Neural cell (in vitro differentiated cells): Measurements from ENCODE around the gene VAV2. TPM values are rescaled to one million over a fixed set of nuclear protein-coding genes. Genes with fewer than 3 reads are reported as not detected.

ENCODE experiments used
- H2AFZ ChIP-seq: fragments of 200-600, 300-800 bp; sonication (generic), shearing (Covaris generic); 2 replicates; pipeline ENCODE4 v1.6.0; 2014; ENCODE audit warnings: low read depth, mild to moderate bottlenecking, antibody characterized with exemption, low read length, moderate library complexity
- H3F3A ChIP-seq: fragments of 200-600 bp; shearing (Covaris generic); 2 replicates; pipeline ENCODE4 v1.6.1; 2016; ENCODE audit warnings: mild to moderate bottlenecking, moderate library complexity, mixed read lengths, antibody characterized with exemption, low read length; ENCODE audit not compliant: insufficient read depth, poor library complexity, severe bottlenecking
- H3K27ac ChIP-seq: fragments of 200-600, 300-800 bp; sonication (generic), shearing (Covaris generic); 2 replicates; pipeline ENCODE4 v1.5.1; 2014; ENCODE audit warnings: mild to moderate bottlenecking, low read length, moderate library complexity
- H3K27me3 ChIP-seq: fragments of 300-800, 200-600 bp; sonication (generic), shearing (Covaris generic); 2 replicates; pipeline ENCODE4 v1.6.0; 2014; ENCODE audit warnings: mild to moderate bottlenecking, low read depth, low read length, moderate library complexity; ENCODE audit not compliant: insufficient read depth
- H3K36me3 ChIP-seq: fragments of 300-800, 200-600 bp; sonication (generic), shearing (Covaris generic); 2 replicates; pipeline ENCODE4 v1.5.1; 2014; ENCODE audit warnings: mild to moderate bottlenecking, antibody characterized with exemption, low read length, moderate library complexity; ENCODE audit not compliant: insufficient read depth
- H3K4me2 ChIP-seq: fragments of 300-800, 200-600 bp; sonication (generic), shearing (Covaris generic); 2 replicates; pipeline ENCODE4 v1.6.0; 2014; ENCODE audit warnings: mild to moderate bottlenecking, low read length
- H3K4me3 ChIP-seq: fragments of 300-800, 200-600 bp; sonication (generic), shearing (Covaris generic); 2 replicates; pipeline ENCODE4 v1.5.1; 2014; ENCODE audit warnings: mild to moderate bottlenecking, low read length, moderate library complexity
- H3K79me2 ChIP-seq: fragments of 200-600 bp; shearing (Covaris generic); replicated peaks from 2 replicates; pipeline ENCODE4 v1.6.0; 2014; ENCODE audit warnings: mild to moderate bottlenecking, low read length, moderate library complexity; ENCODE audit not compliant: insufficient read depth
- H3K9ac ChIP-seq: fragments of 300-800, 200-600 bp; sonication (generic), shearing (Covaris generic); 2 replicates; pipeline ENCODE4 v1.6.1; 2016; ENCODE audit warnings: mild to moderate bottlenecking, low read length, mixed read lengths
- H3K9me2 ChIP-seq: fragments of 200-600 bp; shearing (Covaris generic); 2 replicates; pipeline ENCODE4 v1.6.1; 2016; ENCODE audit warnings: mild to moderate bottlenecking, low read length, mixed read lengths; ENCODE audit not compliant: insufficient read depth
- H3K9me3 ChIP-seq: fragments of 200-600, 300-800 bp; sonication (generic), shearing (Covaris generic); 2 replicates; pipeline ENCODE4 v1.6.1; 2016; ENCODE audit warnings: mild to moderate bottlenecking, mixed run types, low read length, moderate library complexity, mixed read lengths
- H4K20me1 ChIP-seq: fragments of 200-600 bp; shearing (Covaris generic); 2 replicates; pipeline ENCODE4 v1.6.1; 2016; ENCODE audit warnings: mild to moderate bottlenecking, mixed run types; ENCODE audit not compliant: insufficient read depth
- EP300 ChIP-seq: fragments of 450-650 bp; conservative IDR thresholded peaks from 2 replicates; pipeline ENCODE4 v1.6.1; 2014; ENCODE audit warnings: antibody characterized with exemption, mild to moderate bottlenecking, moderate library complexity; ENCODE audit not compliant: poor library complexity, severe bottlenecking
- EZH2 ChIP-seq: fragments of 200-600, 300-800 bp; shearing (Covaris generic), sonication (generic); IDR thresholded peaks from 2 replicates; pipeline ENCODE4 v1.6.1; 2014; ENCODE audit warnings: antibody characterized with exemption, low read length, borderline replicate concordance, mild to moderate bottlenecking; ENCODE audit not compliant: insufficient read depth, poor library complexity, severe bottlenecking
- MXI1 ChIP-seq: fragments of 450-650 bp; conservative IDR thresholded peaks from 2 replicates; pipeline ENCODE4 v1.6.1; 2014; ENCODE audit warnings: antibody characterized with exemption, mild to moderate bottlenecking; ENCODE audit not compliant: poor library complexity, severe bottlenecking
- POLR2AphosphoS5 ChIP-seq: IDR thresholded peaks from 2 replicates; pipeline ENCODE4 v1.6.1; 2012
- RAD21 ChIP-seq: fragments of 450-650 bp; conservative IDR thresholded peaks from 2 replicates; pipeline ENCODE4 v1.6.1; 2014; ENCODE audit warnings: antibody characterized with exemption, mild to moderate bottlenecking, moderate library complexity
- SMC3 ChIP-seq: fragments of 450-650 bp; conservative IDR thresholded peaks from 2 replicates; pipeline ENCODE4 v1.6.1; 2014; ENCODE audit warnings: antibody characterized with exemption, mild to moderate bottlenecking, moderate library complexity; ENCODE audit not compliant: poor library complexity
- TAF1 ChIP-seq: IDR thresholded peaks from 2 replicates; pipeline ENCODE4 v1.6.1; 2012; ENCODE audit warnings: low read depth
- polyA plus RNA-seq: library from polyadenylated mRNA; depleted of rRNA; stranded (reverse); fragments of >200 nt; gene quantifications from 2 replicates; pipeline ENCODE4 v1.2.3, GENCODE V29; 2014
- TF ChIP-seq, protein P1 (sequence below): fragments of 450-650 bp; IDR thresholded peaks from 2 replicates; pipeline ENCODE4 v1.5.1; 2014; ENCODE audit warnings: antibody characterized with exemption, mild to moderate bottlenecking, moderate library complexity; ENCODE audit not compliant: poor library complexity, severe bottlenecking
- TF ChIP-seq, protein P2 (sequence below): IDR thresholded peaks from 2 replicates; pipeline ENCODE4 v1.6.1; 2012; ENCODE audit warnings: borderline replicate concordance

The VAV2 gene
- polyA plus RNA-seq, 1 donor from 2014 or later = 35.2 TPM

- peaks cover 4% of the 10 kb centered on the region for H3K9me3 ChIP-seq
- no peaks in the 10 kb centered on the region for H3K9me2 ChIP-seq
- no peak for TF ChIP-seq MXI1
- TF ChIP-seq SMC3 = no peak
- no peak for TF ChIP-seq POLR2AphosphoS5
- no peak for TF ChIP-seq RAD21
- TF ChIP-seq, protein P1, sequence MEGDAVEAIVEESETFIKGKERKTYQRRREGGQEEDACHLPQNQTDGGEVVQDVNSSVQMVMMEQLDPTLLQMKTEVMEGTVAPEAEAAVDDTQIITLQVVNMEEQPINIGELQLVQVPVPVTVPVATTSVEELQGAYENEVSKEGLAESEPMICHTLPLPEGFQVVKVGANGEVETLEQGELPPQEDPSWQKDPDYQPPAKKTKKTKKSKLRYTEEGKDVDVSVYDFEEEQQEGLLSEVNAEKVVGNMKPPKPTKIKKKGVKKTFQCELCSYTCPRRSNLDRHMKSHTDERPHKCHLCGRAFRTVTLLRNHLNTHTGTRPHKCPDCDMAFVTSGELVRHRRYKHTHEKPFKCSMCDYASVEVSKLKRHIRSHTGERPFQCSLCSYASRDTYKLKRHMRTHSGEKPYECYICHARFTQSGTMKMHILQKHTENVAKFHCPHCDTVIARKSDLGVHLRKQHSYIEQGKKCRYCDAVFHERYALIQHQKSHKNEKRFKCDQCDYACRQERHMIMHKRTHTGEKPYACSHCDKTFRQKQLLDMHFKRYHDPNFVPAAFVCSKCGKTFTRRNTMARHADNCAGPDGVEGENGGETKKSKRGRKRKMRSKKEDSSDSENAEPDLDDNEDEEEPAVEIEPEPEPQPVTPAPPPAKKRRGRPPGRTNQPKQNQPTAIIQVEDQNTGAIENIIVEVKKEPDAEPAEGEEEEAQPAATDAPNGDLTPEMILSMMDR = no peak
- no peak for TF ChIP-seq TAF1
- peaks cover 34% of the 10 kb centered on the region for H3K79me2 ChIP-seq
- H3K27ac ChIP-seq = no peak overlapping the region
- no peaks in the 10 kb centered on the region for H3K27me3 ChIP-seq
- no peaks in the 10 kb centered on the region for H3K36me3 ChIP-seq
- H3K4me2 ChIP-seq = no peak overlapping the region
- H3K4me3 ChIP-seq = no peak overlapping the region
- no peak overlapping the region for H3K9ac ChIP-seq
- no peak overlapping the region for H2AFZ ChIP-seq
- H4K20me1 ChIP-seq = no peaks in the 10 kb centered on the region
- no peaks in the 10 kb centered on the region for H3F3A ChIP-seq
Observed at GRCh38 chr9:133960568-133961129, 31.5 kb downstream of the VAV2 start.

DNA sequence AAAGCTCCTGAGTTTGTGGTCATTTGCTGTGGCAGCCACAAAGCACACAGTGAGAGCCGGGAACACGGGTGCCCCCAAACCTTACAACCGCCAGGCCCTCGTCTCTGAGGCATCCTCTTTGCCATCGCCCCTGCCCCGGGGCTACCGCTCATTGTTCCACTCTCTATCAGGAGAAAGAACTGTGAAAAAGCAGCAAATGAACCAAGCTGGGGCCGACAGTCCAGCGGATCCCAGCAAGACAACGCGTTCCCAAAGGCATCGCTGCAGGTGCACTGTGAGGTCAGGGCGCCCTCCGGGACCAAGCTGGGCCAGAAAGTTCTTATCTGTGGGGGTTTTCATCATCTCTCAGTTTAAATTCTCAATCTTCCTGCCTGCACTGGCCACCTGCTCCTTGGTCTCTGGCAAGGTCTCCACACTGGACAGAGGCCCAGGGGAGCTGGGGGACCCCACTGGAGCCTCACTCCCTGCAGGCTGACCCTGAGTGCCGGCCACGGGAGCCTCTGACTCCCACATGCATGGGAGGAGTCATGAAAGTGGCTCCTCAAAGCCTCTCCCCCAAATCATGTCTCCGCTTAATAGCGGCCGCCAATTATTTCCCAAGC lies 32.1 kb downstream of the VAV2 start:
- no peak overlapping the region for H3K27ac ChIP-seq
- no peaks in the 10 kb centered on the region for H3K27me3 ChIP-seq
- no peak overlapping the region for H3K4me2 ChIP-seq
- H4K20me1 ChIP-seq = no peaks in the 10 kb centered on the region
- peaks cover 4% of the 10 kb centered on the region for H3K9me3 ChIP-seq
- TF ChIP-seq SMC3 = no peak
- no peak for TF ChIP-seq RAD21
- TF ChIP-seq POLR2AphosphoS5 = no peak
- TF ChIP-seq, protein P1 = no peak
- TF ChIP-seq, protein P2, sequence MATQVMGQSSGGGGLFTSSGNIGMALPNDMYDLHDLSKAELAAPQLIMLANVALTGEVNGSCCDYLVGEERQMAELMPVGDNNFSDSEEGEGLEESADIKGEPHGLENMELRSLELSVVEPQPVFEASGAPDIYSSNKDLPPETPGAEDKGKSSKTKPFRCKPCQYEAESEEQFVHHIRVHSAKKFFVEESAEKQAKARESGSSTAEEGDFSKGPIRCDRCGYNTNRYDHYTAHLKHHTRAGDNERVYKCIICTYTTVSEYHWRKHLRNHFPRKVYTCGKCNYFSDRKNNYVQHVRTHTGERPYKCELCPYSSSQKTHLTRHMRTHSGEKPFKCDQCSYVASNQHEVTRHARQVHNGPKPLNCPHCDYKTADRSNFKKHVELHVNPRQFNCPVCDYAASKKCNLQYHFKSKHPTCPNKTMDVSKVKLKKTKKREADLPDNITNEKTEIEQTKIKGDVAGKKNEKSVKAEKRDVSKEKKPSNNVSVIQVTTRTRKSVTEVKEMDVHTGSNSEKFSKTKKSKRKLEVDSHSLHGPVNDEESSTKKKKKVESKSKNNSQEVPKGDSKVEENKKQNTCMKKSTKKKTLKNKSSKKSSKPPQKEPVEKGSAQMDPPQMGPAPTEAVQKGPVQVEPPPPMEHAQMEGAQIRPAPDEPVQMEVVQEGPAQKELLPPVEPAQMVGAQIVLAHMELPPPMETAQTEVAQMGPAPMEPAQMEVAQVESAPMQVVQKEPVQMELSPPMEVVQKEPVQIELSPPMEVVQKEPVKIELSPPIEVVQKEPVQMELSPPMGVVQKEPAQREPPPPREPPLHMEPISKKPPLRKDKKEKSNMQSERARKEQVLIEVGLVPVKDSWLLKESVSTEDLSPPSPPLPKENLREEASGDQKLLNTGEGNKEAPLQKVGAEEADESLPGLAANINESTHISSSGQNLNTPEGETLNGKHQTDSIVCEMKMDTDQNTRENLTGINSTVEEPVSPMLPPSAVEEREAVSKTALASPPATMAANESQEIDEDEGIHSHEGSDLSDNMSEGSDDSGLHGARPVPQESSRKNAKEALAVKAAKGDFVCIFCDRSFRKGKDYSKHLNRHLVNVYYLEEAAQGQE = no peak
- TF ChIP-seq MXI1 = no peak
- TF ChIP-seq EP300 = no peak
- no peak for TF ChIP-seq TAF1
- TF ChIP-seq EZH2 = no peak
- peaks cover 28% of the 10 kb centered on the region for H3K79me2 ChIP-seq
- no peak overlapping the region for H3K9ac ChIP-seq
- no peak overlapping the region for H3K4me3 ChIP-seq
- H3F3A ChIP-seq = no peaks in the 10 kb centered on the region
- H2AFZ ChIP-seq = no peak overlapping the region
- H3K36me3 ChIP-seq = no peaks in the 10 kb centered on the region
- no peaks in the 10 kb centered on the region for H3K9me2 ChIP-seq
